CD4-positive, alpha-beta memory T cell (primary cell): Measurements from ENCODE around the gene AP4B1. TPM values are rescaled to one million over a fixed set of nuclear protein-coding genes. Genes with fewer than 3 reads are reported as not detected.

ENCODE experiments used
- CTCF ChIA-PET: fragments of 350-600 bp; sonication (Branson Sonifier 250); formaldehyde crosslinking; loops from one replicate; lab custom pipeline; 2021; ENCODE audit warnings: inconsistent platforms; ENCODE audit not compliant: partially characterized antibody; lab: Charles Lee
- POLR2A ChIA-PET: fragments of 350-600 bp; sonication (Branson Sonifier 250); formaldehyde crosslinking; loops from one replicate; lab custom pipeline; 2021; ENCODE audit not compliant: partially characterized antibody; lab: Charles Lee
- DNase-seq, 5 donors: peaks; one replicate each; pipeline versions ENCODE4 v3.0.0 to v3.0.0-alpha.2; 2020 to 2022; ENCODE audit warnings: mixed read lengths in 1 of 5
- H3K27ac ChIP-seq: one replicate; pipeline ENCODE4 v1.7.0; 2013; ENCODE audit warnings: low read depth, low read length
- H3K27me3 ChIP-seq: 2 replicates; pipeline ENCODE4 v1.7.0; 2013; ENCODE audit warnings: mild to moderate bottlenecking, low read length, moderate library complexity; ENCODE audit not compliant: insufficient read depth
- H3K36me3 ChIP-seq: 2 replicates; pipeline ENCODE4 v1.7.0; 2013; ENCODE audit warnings: mild to moderate bottlenecking, low read length, moderate library complexity; ENCODE audit not compliant: insufficient read depth
- H3K4me1 ChIP-seq: 2 replicates; pipeline ENCODE4 v1.7.0; 2013; ENCODE audit warnings: mild to moderate bottlenecking, low read length, moderate library complexity; ENCODE audit not compliant: insufficient read depth
- H3K4me3 ChIP-seq, 2 donors: one replicate each; pipeline ENCODE4 v1.7.0; 2013; ENCODE audit warnings: low read length in 2 of 2, mild to moderate bottlenecking in 1 of 2
- H3K9me3 ChIP-seq, 2 donors: one replicate each; pipeline ENCODE4 v1.7.0; 2013; ENCODE audit warnings: low read length in 2 of 2, control low read depth in 1 of 2; ENCODE audit not compliant: control insufficient read depth in 1 of 2
- H3K27ac Mint-ChIP-seq, 7 donors: one replicate each; pipeline ENCODE4 v1.8.0; 2020 to 2021; ENCODE audit warnings: mixed read lengths in 7 of 7, mild to moderate bottlenecking in 6 of 7, inconsistent platforms in 3 of 7, moderate library complexity in 3 of 7
- H3K27me3 Mint-ChIP-seq, 2 donors: one replicate each; pipeline ENCODE4 v1.8.0; 2020 to 2021; ENCODE audit warnings: mixed read lengths in 2 of 2
- H3K36me3 Mint-ChIP-seq, 2 donors: one replicate each; pipeline ENCODE4 v1.8.0; 2020 to 2021; ENCODE audit warnings: mixed read lengths in 2 of 2, inconsistent platforms in 1 of 2, mild to moderate bottlenecking in 1 of 2
- H3K4me1 Mint-ChIP-seq, 4 donors: one replicate each; pipeline ENCODE4 v1.8.0; 2020 to 2021; ENCODE audit warnings: mixed read lengths in 4 of 4, mild to moderate bottlenecking in 1 of 4
- H3K4me3 Mint-ChIP-seq, 8 donors: one replicate each; pipeline ENCODE4 v1.8.0; 2020 to 2021; ENCODE audit warnings: mixed read lengths in 8 of 8, mild to moderate bottlenecking in 7 of 8, moderate library complexity in 6 of 8, inconsistent platforms in 3 of 8
- H3K9me3 Mint-ChIP-seq, 8 donors: one replicate each; pipeline ENCODE4 v1.8.0; 2020 to 2021; ENCODE audit warnings: mixed read lengths in 8 of 8, mild to moderate bottlenecking in 5 of 8, inconsistent platforms in 3 of 8, moderate library complexity in 1 of 8
- intact Hi-C: fragments of 100-400 bp; cut with micrococcal nuclease; formaldehyde crosslinking; loops from one replicate; pipeline ENCODE4 v1.15.1; 2023
- polyA plus RNA-seq, 2 donors: library from polyadenylated mRNA; unstranded; fragments of 300-500 nt; fragmentation: Illumina TruSeq; gene quantifications; one replicate each; pipeline ENCODE4 v1.2.3, GENCODE V29; 2021
- total RNA-seq, 2 experiments: library from RNA; stranded (reverse); gene quantifications; one replicate each; pipeline ENCODE4 v1.2.3, GENCODE V29; 2021

The AP4B1 gene
- total and polyA plus RNA-seq, 4 experiments from 2014 or later: 8.9 to 75.5 (median 43.7) TPM

DNA sequence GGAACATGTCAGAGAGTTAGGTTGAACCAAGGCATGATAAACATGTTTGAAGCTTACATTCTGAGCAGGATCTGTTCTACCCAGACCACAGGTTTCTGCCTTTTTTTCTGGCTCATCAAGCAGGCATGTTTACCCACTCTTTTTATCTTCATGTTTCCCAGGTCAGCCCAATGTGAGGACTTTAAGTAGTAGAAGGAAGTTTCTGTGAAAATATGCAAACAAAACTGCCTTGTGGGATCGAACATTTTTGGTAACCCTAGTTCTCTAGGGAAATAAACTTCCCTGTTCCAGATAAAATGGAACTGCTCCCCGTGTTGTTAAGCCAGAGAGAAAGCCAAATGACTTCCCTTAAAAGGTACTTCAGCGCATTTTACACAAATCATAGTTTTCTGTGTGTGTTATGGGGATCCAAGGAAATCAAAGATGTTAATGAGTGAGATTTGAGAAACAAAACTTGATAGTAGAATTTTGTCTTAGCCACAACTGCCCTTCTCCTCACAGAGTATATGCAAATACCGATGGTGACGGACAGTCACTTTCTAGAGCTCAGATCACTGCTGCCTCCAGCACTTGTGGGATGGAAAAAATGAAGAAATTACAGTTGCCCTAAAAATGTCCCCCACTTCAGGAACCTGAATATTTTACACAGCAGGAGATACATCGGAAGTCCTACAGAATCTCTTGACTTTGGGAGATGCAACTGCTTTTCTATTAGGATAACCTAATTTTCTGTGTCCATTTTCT is 23.8 kb upstream of the AP4B1 start:
- Mint-ChIP-seq H3K36me3 (peaks cover 0 to 22% of the 10 kb centered on the region in 2 donors), H3K9me3 (peaks cover 0 to 3% (median 0%) of the 10 kb centered on the region in 8 donors), H3K27ac (peak overlapping the region; percentile 97 to 100 (median 100)), H3K4me3 (peak overlapping the region; percentile 96 to 99 (median 98)), H3K27me3 (no peaks in the 10 kb centered on the region), H3K4me1 (peaks cover 27 to 51% (median 39%) of the 10 kb centered on the region in 4 donors)
- Histone ChIP-seq H3K27me3 (no peaks in the 10 kb centered on the region), H3K4me1 (peaks cover 34% of the 10 kb centered on the region), H3K27ac (peak overlapping the region; percentile 97), H3K4me3 (peak overlapping the region; percentile 79 to 98), H3K9me3 (no peaks in the 10 kb centered on the region), H3K36me3 (no peaks in the 10 kb centered on the region)
- intact Hi-C loops: loop anchor here (2.0 kb wide), 1 partner anchor 856 kb away; the partner anchor contains the start of gene LRIG2
- CTCF ChIA-PET: interaction anchor here (0.9 to 8.3 kb wide), 15 partner anchors 13 to 856 kb away, joined by 3 to 103 read pairs (median 5); partner anchors contain the start of genes AP4B1, DCLRE1B and LRIG2
- no peak for DNase-seq
- POLR2A ChIA-PET: interaction anchor here (0.8 to 9.3 kb wide), 32 partner anchors 8 to 1213 kb away, joined by 3 to 277 read pairs (median 10); partner anchors contain the start of genes AP4B1, DCLRE1B, MAGI3 and PHTF1

GRCh38 chr1:113924473-113924872 is 19.9 kb upstream of the AP4B1 start:
- no peaks in the 10 kb centered on the region for H3K9me3 Mint-ChIP-seq
- ChIA-PET CTCF (interaction anchor here (0.6 to 1.2 kb wide), 5 partner anchors 10 to 89 kb away, joined by 3 read pairs; no protein-coding TSS in a partner anchor), POLR2A (interaction anchor here (1.5 to 9.3 kb wide), 2 partner anchors 11 to 19 kb away, joined by 4 to 277 read pairs; partner anchors contain the start of genes AP4B1 and DCLRE1B)
- H3K27ac Mint-ChIP-seq: no peak overlapping the region
- H3K9me3 ChIP-seq: no peaks in the 10 kb centered on the region
- peaks cover 0 to 2% of the 10 kb centered on the region in 2 donors for H3K27me3 Mint-ChIP-seq
- no peak for DNase-seq
- H3K4me3 Mint-ChIP-seq: no peak overlapping the region
- intact Hi-C loops: no loop called here
- H3K36me3 ChIP-seq: no peaks in the 10 kb centered on the region
- H3K36me3 Mint-ChIP-seq: peaks cover 0 to 10% of the 10 kb centered on the region in 2 donors
- H3K4me1 Mint-ChIP-seq: peaks cover 13 to 20% (median 15%) of the 10 kb centered on the region in 4 donors
- no peak overlapping the region for H3K4me3 ChIP-seq
- H3K4me1 ChIP-seq: peaks cover 7% of the 10 kb centered on the region
- H3K27ac ChIP-seq: no peak overlapping the region
- H3K27me3 ChIP-seq: no peaks in the 10 kb centered on the region

- no peaks in the 10 kb centered on the region for H3K9me3 Mint-ChIP-seq
- ChIA-PET POLR2A (no interaction called here), CTCF (no interaction called here)
- no peaks in the 10 kb centered on the region for H3K36me3 Mint-ChIP-seq
- intact Hi-C loops: no loop called here
- Histone ChIP-seq H3K36me3 (no peaks in the 10 kb centered on the region), H3K9me3 (no peaks in the 10 kb centered on the region), H3K4me3 (no peak overlapping the region), H3K4me1 (no peaks in the 10 kb centered on the region), H3K27me3 (no peaks in the 10 kb centered on the region), H3K27ac (no peak overlapping the region)
- H3K4me3 Mint-ChIP-seq: no peak overlapping the region
- peaks cover 0 to 3% of the 10 kb centered on the region in 2 donors for H3K27me3 Mint-ChIP-seq
- DNase-seq: no peak
- peaks cover 3 to 5% (median 4%) of the 10 kb centered on the region in 4 donors for H3K4me1 Mint-ChIP-seq
- H3K27ac Mint-ChIP-seq: no peak overlapping the region
Observed at GRCh38 chr1:113922957-113923356, 18.4 kb upstream of the AP4B1 start.

DNA sequence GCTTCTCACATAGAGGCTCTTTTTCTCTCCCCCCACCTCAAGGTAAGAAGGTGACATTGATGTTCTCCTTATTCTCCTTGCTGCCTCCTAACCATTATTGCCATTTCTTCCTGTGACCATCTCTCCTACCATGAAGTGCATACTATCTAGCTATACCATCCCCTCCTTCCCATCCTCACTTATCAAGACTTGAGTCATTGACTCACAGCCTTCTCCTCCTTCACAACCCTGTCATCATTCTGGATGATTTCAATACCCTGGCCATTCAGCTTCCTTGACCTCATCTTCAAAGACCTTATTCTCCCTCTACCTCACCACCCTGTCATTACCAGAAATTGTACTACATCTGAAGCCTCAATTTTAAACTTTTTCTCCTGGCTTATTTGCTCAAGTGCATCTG is 13.6 kb upstream of the AP4B1 start:
- intact Hi-C loops: no loop called here
- Mint-ChIP-seq H3K4me3 (no peak overlapping the region), H3K27ac (no peak overlapping the region), H3K4me1 (peaks cover 0 to 2% (median 0%) of the 10 kb centered on the region in 4 donors), H3K36me3 (peaks cover 0 to 3% of the 10 kb centered on the region in 2 donors), H3K9me3 (no peaks in the 10 kb centered on the region), H3K27me3 (peaks cover 0 to 3% of the 10 kb centered on the region in 2 donors)
- H3K36me3 ChIP-seq: no peaks in the 10 kb centered on the region
- no peaks in the 10 kb centered on the region for H3K4me1 ChIP-seq
- H3K27ac ChIP-seq: no peak overlapping the region
- no peak overlapping the region for H3K4me3 ChIP-seq
- no peaks in the 10 kb centered on the region for H3K9me3 ChIP-seq
- no peaks in the 10 kb centered on the region for H3K27me3 ChIP-seq
- CTCF ChIA-PET: interaction anchor here (1.2 kb wide), 1 partner anchor 12 kb away, joined by 6 read pairs; no protein-coding TSS in a partner anchor
- POLR2A ChIA-PET: interaction anchor here (0.5 to 4.8 kb wide), 2 partner anchors 12 to 953 kb away, joined by 3 to 25 read pairs; partner anchors contain the start of gene HIPK1
- DNase-seq: no peak

GRCh38 chr1:113917400-113918082 is 12.9 kb upstream of the AP4B1 start:
- Mint-ChIP-seq H3K27me3 (peaks cover 0 to 3% of the 10 kb centered on the region in 2 donors), H3K4me1 (peaks cover 0 to 2% (median 0%) of the 10 kb centered on the region in 4 donors), H3K4me3 (no peak overlapping the region), H3K36me3 (peaks cover under 1 to 3% of the 10 kb centered on the region in 2 donors), H3K27ac (no peak overlapping the region), H3K9me3 (no peaks in the 10 kb centered on the region)
- ChIA-PET CTCF (interaction anchor here (1.2 kb wide), 1 partner anchor 12 kb away, joined by 6 read pairs; no protein-coding TSS in a partner anchor), POLR2A (interaction anchor here (0.5 to 4.8 kb wide), 2 partner anchors 12 to 952 kb away, joined by 3 to 25 read pairs; partner anchors contain the start of gene HIPK1)
- intact Hi-C loops: no loop called here
- H3K4me3 ChIP-seq: no peak overlapping the region
- H3K4me1 ChIP-seq: no peaks in the 10 kb centered on the region
- no peak overlapping the region for H3K27ac ChIP-seq
- H3K36me3 ChIP-seq: peaks cover under 1% of the 10 kb centered on the region
- DNase-seq: no peak
- no peaks in the 10 kb centered on the region for H3K9me3 ChIP-seq
- H3K27me3 ChIP-seq: no peaks in the 10 kb centered on the region

GRCh38 chr1:113916974-113917373 is 12.4 kb upstream of the AP4B1 start:
- Mint-ChIP-seq H3K36me3 (peaks cover 3 to 4% of the 10 kb centered on the region in 2 donors), H3K4me1 (peaks cover 0 to 2% (median 0%) of the 10 kb centered on the region in 4 donors), H3K4me3 (no peak overlapping the region), H3K9me3 (no peaks in the 10 kb centered on the region), H3K27ac (no peak overlapping the region), H3K27me3 (peaks cover 0 to 3% of the 10 kb centered on the region in 2 donors)
- DNase-seq: no peak
- Histone ChIP-seq H3K9me3 (no peaks in the 10 kb centered on the region), H3K36me3 (peaks cover 5% of the 10 kb centered on the region), H3K27me3 (no peaks in the 10 kb centered on the region), H3K27ac (no peak overlapping the region), H3K4me1 (no peaks in the 10 kb centered on the region), H3K4me3 (no peak overlapping the region)
- intact Hi-C loops: no loop called here
- ChIA-PET CTCF (no interaction called here), POLR2A (interaction anchor here (4.8 kb wide), 1 partner anchor 13 kb away, joined by 25 read pairs; the partner anchor contains the start of gene HIPK1)
